ENCODE results near the gene ZNF646.

DNA sequence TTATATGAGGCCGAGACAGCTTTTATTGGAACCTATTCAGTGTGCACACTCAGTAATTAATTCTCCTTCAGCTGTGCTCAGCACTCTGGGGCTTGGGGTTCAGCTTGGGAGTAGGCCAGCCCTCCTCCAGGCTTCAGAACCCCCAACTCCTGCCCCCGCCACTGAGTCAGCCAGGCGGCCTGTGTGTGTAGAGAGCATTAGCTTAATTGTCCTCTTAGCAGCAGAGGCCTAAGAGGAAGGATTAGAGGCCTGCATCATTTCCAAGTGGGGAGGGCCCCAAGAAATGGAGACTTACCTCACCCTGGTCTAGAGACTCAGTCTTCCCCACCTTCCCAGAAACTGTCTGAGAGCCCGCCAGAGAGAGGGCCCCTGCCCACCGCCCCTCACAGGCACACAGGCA is 13.7 kb downstream of the ZNF646 start:
- TF ChIP-seq POLR2A (IDR thresholded peaks at IDR 0.05) (no peak), POLR2AphosphoS5 (IDR thresholded peaks at IDR 0.05) (no peak)
- TF ChIP-seq, protein P1, sequence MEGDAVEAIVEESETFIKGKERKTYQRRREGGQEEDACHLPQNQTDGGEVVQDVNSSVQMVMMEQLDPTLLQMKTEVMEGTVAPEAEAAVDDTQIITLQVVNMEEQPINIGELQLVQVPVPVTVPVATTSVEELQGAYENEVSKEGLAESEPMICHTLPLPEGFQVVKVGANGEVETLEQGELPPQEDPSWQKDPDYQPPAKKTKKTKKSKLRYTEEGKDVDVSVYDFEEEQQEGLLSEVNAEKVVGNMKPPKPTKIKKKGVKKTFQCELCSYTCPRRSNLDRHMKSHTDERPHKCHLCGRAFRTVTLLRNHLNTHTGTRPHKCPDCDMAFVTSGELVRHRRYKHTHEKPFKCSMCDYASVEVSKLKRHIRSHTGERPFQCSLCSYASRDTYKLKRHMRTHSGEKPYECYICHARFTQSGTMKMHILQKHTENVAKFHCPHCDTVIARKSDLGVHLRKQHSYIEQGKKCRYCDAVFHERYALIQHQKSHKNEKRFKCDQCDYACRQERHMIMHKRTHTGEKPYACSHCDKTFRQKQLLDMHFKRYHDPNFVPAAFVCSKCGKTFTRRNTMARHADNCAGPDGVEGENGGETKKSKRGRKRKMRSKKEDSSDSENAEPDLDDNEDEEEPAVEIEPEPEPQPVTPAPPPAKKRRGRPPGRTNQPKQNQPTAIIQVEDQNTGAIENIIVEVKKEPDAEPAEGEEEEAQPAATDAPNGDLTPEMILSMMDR (IDR thresholded peaks at IDR 0.05): no peak

Data from prostate gland (tissue), 2 donors.